Measurements from ENCODE around the gene ABLIM2.

Gene ABLIM2

DNA sequence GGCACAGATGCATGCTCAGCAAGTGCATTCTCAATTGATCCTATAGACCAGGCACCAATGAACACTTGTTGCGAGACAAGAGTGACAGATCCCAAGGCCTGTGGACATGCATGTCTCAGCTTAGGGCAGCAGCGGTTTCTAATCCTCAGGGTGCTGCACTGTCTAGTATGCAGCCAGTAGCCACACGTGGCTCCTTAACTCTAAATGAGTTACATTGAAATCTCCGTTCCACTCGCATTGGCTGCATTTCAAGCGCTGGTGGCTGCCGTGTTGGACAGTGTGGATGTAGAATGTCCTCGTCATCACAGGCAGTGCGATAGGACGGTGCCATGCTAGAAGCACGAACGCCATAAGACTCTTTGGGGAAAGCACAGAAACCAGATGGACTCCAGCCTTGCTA, 194.9 kb downstream of the ABLIM2 start:
- no peak for DNase-seq (ENCODE audit: low read depth)
- no peak overlapping the region for H3K4me3 ChIP-seq (ENCODE audit: low read length)
- TF ChIP-seq, protein P1, sequence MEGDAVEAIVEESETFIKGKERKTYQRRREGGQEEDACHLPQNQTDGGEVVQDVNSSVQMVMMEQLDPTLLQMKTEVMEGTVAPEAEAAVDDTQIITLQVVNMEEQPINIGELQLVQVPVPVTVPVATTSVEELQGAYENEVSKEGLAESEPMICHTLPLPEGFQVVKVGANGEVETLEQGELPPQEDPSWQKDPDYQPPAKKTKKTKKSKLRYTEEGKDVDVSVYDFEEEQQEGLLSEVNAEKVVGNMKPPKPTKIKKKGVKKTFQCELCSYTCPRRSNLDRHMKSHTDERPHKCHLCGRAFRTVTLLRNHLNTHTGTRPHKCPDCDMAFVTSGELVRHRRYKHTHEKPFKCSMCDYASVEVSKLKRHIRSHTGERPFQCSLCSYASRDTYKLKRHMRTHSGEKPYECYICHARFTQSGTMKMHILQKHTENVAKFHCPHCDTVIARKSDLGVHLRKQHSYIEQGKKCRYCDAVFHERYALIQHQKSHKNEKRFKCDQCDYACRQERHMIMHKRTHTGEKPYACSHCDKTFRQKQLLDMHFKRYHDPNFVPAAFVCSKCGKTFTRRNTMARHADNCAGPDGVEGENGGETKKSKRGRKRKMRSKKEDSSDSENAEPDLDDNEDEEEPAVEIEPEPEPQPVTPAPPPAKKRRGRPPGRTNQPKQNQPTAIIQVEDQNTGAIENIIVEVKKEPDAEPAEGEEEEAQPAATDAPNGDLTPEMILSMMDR (conservative IDR thresholded peaks at IDR 0.05; ENCODE audit: low read length) = no peak

DNA sequence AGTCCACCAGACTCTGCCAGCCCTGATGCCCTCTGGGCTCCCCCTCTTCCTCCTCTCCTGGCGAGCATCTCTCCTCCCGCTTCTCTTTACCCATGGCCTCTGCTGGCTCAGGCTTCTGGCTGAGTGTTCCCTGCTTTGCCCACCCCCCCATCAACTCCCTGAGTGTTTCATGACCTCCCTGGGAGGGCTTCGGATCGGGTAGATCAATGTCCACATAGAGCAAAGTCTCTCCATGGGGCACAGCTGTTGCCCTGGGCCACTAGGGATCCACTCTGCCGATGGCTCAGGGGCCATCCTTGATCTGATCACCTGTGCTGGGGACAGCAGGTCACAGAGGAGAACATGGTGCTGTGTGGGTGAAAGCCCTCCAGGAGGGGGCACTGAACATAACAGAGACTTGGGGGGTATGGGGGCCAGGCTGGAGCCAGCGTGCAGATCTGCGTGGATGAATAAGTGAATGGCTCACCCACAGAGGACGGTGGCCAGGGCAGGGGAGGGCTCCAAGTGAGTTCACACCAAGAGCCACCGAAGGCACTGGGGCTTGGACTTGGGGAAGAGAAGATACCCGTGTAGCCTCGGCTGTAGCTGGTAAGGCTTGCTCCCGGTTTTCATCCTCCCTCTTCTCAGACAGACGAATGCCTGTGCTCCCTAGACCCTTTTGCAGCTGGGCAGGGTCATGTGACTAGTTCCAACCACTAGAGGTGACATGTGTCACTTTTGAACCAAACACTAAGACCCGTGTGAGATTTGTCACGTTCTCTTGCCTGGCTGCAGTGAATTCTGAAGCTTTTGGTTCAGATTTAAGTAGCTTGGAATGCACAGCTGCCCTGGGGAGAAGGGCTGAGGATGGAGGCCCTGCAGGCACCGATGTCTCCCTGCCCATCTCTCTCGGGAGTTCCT, 195.8 kb downstream of the ABLIM2 start:
- no peak overlapping the region for H3K4me3 ChIP-seq (ENCODE audit: low read length)
- DNase-seq (ENCODE audit: low read depth) = no peak
- TF ChIP-seq, protein P1 (conservative IDR thresholded peaks at IDR 0.05; ENCODE audit: low read length) = no peak

DNA sequence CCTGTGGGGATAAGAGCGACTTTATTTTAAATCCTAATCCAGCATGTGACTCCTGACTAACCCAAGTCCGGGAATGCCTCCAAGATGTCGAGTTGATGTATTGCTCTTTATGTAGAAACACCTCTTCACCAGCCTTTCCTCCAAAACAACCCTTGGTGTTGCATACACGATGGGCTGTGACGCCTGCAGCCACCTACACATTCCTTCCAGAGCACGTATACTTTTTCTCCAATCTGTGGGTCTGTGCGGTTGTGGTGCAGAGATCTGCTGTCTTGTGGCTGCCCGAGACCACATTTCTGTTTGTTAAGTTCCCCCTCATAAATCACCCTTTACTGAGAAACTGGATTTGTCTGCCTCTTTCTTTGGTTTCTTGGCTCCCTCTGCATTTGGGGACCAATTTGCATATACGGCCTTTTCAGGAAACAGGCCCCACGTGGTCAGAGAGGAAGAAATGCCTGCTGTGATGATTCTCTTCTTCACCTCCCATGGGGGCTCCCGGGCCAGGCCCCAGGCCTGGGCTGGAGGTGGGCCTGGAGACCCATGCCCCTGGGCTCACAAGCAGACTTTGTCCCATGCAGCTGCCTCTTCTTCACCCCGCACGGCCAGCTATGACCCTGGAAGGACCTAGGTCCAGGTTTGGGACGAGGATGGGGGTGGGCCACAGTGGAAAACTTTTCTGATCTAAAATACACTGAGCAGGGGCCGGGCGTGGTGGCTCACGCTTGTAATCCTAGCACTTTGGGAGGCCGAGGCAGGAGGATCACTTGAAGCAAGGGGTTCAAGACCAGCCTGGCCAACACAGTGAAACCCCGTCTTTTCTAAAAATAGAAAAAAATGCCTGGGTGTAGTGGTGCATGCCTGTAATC, 197.6 kb downstream of the ABLIM2 start:
- H3K4me3 ChIP-seq (ENCODE audit: low read length) = no peak overlapping the region
- peak; percentile 99 for DNase-seq (ENCODE audit: low read depth)
- TF ChIP-seq, protein P1 (conservative IDR thresholded peaks at IDR 0.05; ENCODE audit: low read length) = no peak

DNA sequence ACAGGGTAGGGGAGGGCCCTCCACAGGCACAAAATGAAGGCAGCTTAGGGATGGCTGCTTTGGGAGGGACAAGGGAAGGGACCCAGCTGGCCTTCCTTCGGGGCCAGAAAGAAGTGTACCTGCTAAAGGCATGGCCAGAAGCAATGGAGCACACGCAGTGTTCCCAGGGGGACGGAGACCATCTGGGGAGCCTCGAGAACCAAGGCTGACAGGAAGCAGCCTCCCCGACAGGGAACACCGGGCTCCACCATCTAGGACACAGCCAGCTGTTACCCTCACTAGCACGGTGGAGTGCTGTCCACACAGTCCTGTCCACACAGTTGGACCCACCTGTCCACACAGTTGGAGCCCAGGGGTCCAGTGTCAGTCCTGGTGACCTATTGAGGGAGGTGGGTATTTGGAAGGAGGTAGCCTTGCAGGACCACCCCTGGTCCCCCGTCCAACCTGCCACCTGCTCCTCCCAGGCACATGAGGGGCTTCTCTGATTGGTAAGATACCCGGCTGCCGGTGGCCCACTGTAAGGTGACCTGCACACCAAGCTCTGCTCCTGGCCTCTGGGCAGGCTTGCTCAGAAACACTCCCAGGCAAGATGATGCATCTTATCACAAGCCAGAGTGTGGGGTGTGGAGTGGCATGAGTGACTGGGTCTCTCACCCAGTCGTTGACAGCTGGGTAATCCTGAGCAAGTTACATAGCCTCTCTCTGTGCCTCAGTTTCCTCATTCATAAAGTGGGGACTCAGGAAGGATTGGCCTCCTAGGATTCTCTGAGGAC, 198.4 kb downstream of the ABLIM2 start:
- no peak for DNase-seq (ENCODE audit: low read depth)
- no peak overlapping the region for H3K4me3 ChIP-seq (ENCODE audit: low read length)
- TF ChIP-seq, protein P1 (conservative IDR thresholded peaks at IDR 0.05; ENCODE audit: low read length) = no peak

DNA sequence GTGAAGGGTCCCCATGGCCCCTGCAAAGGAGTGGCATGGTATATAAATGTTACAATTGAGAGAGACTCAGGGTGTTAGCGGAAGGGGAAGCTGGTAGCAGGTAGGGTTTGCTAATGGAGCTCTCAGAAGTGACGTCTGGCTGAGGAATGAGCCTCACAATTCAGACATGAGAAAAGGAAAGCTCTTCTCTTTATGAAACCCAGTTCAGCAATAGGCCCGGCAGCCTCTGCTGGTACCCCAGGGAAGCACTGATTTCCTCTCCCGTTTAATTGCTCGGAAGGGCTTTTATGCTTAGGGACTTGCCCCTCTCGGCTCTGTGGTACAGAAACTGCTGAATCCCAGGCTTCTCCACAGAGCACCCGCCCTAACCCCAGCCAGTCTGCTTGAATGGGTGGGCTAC, 199.5 kb downstream of the ABLIM2 start:
- H3K4me3 ChIP-seq (ENCODE audit: low read length) = no peak overlapping the region
- TF ChIP-seq, protein P1 (conservative IDR thresholded peaks at IDR 0.05; ENCODE audit: low read length) = no peak
- no peak for DNase-seq (ENCODE audit: low read depth)

DNA sequence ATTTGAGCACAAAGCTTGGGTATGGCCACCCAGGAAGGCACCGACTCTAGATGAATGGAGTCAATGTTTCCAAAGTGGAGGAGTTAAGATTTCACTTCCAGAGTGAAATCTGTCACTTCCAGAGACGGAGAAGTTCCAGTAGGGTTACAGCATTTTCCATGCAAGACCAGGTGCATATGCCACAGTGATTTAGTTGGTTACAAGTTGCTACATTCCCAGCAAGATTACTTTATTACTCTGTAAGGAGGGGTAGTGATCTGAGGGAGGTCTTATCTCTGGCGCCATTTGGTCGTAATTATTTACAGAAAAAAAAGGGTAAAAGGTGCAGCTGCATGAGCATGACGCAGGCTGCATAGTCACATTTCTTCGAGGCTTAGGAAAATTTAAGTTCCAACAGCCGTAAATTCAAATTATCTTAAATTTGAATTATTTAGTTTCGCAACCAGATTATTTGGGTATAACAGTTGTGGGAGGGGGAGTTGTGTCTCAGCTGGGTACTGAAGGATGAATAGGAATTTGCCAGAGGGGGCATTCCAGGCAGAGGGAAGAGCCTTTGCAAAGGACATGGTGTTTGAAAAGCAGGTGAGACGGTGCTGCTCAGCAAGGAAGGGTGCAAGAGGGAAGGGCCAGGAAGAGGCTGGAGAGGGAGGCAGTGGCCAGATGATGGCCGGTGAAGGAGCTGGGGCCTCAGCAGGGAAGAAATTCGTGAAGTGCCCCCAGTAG, 201.5 kb downstream of the ABLIM2 start:
- H3K4me3 ChIP-seq (ENCODE audit: low read length) = no peak overlapping the region
- no peak for DNase-seq (ENCODE audit: low read depth)
- TF ChIP-seq, protein P1 (conservative IDR thresholded peaks at IDR 0.05; ENCODE audit: low read length) = no peak

Data from AG10803 (cell line).